T-cell (primary cell): Measurements from ENCODE around the gene OGDH. TPM values are rescaled to one million over a fixed set of nuclear protein-coding genes. Genes with fewer than 3 reads are reported as not detected.

ENCODE experiments used
- ATAC-seq, 4 experiments: fragments of 200-7000 bp in 3 of 4; fragments of 150-1000 bp in 1 of 4; cut with Tn5 transposase; replicated peaks in 1 of 4; 1 replicate in 3 of 4; 2 replicates in 1 of 4; pipeline ENCODE4 v1.10.0; 2021; ENCODE audit warnings: moderate library complexity in 3 of 4, mild to moderate bottlenecking in 2 of 4, moderate number of reproducible peaks in 1 of 4
- CTCF ChIA-PET, 2 donors: fragments of 300-600 bp; sonication (Branson Sonifier 250); formaldehyde crosslinking; loops; one replicate each; lab custom pipeline; 2022; ENCODE audit warnings: antibody characterized with exemption in 2 of 2; lab: Charles Lee
- POLR2A ChIA-PET, 2 donors: fragments of 300-600 bp; sonication (Branson Sonifier 250); formaldehyde crosslinking; loops; one replicate each; lab custom pipeline; 2022; ENCODE audit warnings: antibody characterized with exemption in 2 of 2; lab: Charles Lee
- DNase-seq, 35 experiments: peaks; one replicate each; pipeline versions ENCODE4 v3.0.0 to v3.0.0-alpha.2; 2013 to 2023
- H3K27ac ChIP-seq: one replicate; pipeline ENCODE4 v1.5.1; 2013; ENCODE audit warnings: low read length
- H3K27me3 ChIP-seq, 2 experiments: replicated peaks in 1 of 2; 1 replicate in 1 of 2; 2 replicates in 1 of 2; pipeline versions ENCODE4 v1.6.1 to v1.7.0; 2013; ENCODE audit warnings: low read length in 1 of 2, mixed read lengths in 1 of 2; ENCODE audit not compliant: control insufficient read depth in 2 of 2, insufficient read depth in 2 of 2; ENCODE audit errors: extremely low read depth in 1 of 2
- H3K36me3 ChIP-seq, 2 donors: 1 replicate in 1 of 2; 2 replicates in 1 of 2; pipeline versions ENCODE4 v1.6.1 to v1.7.0; 2013; ENCODE audit warnings: low read length in 1 of 2; ENCODE audit not compliant: control insufficient read depth in 2 of 2, insufficient read depth in 1 of 2; ENCODE audit errors: extremely low read depth in 1 of 2
- H3K4me1 ChIP-seq, 2 experiments: 1 replicate in 1 of 2; 2 replicates in 1 of 2; pipeline versions ENCODE4 v1.6.1 to v1.7.0; 2013; ENCODE audit warnings: low read length in 2 of 2, mixed read lengths in 1 of 2; ENCODE audit not compliant: insufficient read depth in 2 of 2, control insufficient read depth in 1 of 2; ENCODE audit errors: extremely low read depth in 1 of 2
- H3K4me3 ChIP-seq, 2 donors: 1 replicate in 1 of 2; 2 replicates in 1 of 2; pipeline versions ENCODE4 v1.5.1 to v1.7.0; 2013; ENCODE audit warnings: mild to moderate bottlenecking in 2 of 2, low read length in 1 of 2, moderate library complexity in 1 of 2; ENCODE audit not compliant: control insufficient read depth in 1 of 2; ENCODE audit errors: extremely low read depth in 1 of 2
- H3K9me3 ChIP-seq: 2 replicates; pipeline ENCODE4 v1.7.0; 2013
- H3K27ac Mint-ChIP-seq, 2 donors: one replicate each; pipeline ENCODE4 v1.8.0; 2020 to 2021; ENCODE audit warnings: mild to moderate bottlenecking in 2 of 2, mixed read lengths in 2 of 2
- H3K27me3 Mint-ChIP-seq, 2 donors: one replicate each; pipeline ENCODE4 v1.8.0; 2021 to 2022; ENCODE audit warnings: mixed read lengths in 2 of 2
- H3K36me3 Mint-ChIP-seq: one replicate; pipeline ENCODE4 v1.8.0; 2021; ENCODE audit warnings: mixed read lengths
- H3K4me1 Mint-ChIP-seq, 3 donors: one replicate each; pipeline ENCODE4 v1.8.0; 2020 to 2022; ENCODE audit warnings: mixed read lengths in 3 of 3, mild to moderate bottlenecking in 1 of 3
- H3K4me3 Mint-ChIP-seq, 3 donors: one replicate each; pipeline ENCODE4 v1.8.0; 2020 to 2022; ENCODE audit warnings: mild to moderate bottlenecking in 3 of 3, mixed read lengths in 3 of 3, moderate library complexity in 3 of 3
- H3K9me3 Mint-ChIP-seq, 3 donors: one replicate each; pipeline ENCODE4 v1.8.0; 2020 to 2022; ENCODE audit warnings: mixed read lengths in 3 of 3
- WGBS: methylation state at CpG from one replicate; pipeline ENCODE4 v1.1.5; 2013; ENCODE audit warnings: missing lambda C conversion rate; ENCODE audit not compliant: insufficient coverage; 5-methylcytosine and 5-hydroxymethylcytosine counted together
- total RNA-seq, 35 experiments: library from RNA in 6 of 35; stranded (reverse) in 6 of 35; fragments of 120-200 nt in 1 of 35; gene quantifications; one replicate each; pipeline versions ENCODE4 v1.2.1 to v1.2.4 and lab custom pipeline; 2013 to 2026

Gene OGDH
- total RNA-seq, 5 donors from 2014 or later (not counting 1 experiment from before 2014, with no cell fraction given) = 58.9 to 113 (median 108) TPM

DNA sequence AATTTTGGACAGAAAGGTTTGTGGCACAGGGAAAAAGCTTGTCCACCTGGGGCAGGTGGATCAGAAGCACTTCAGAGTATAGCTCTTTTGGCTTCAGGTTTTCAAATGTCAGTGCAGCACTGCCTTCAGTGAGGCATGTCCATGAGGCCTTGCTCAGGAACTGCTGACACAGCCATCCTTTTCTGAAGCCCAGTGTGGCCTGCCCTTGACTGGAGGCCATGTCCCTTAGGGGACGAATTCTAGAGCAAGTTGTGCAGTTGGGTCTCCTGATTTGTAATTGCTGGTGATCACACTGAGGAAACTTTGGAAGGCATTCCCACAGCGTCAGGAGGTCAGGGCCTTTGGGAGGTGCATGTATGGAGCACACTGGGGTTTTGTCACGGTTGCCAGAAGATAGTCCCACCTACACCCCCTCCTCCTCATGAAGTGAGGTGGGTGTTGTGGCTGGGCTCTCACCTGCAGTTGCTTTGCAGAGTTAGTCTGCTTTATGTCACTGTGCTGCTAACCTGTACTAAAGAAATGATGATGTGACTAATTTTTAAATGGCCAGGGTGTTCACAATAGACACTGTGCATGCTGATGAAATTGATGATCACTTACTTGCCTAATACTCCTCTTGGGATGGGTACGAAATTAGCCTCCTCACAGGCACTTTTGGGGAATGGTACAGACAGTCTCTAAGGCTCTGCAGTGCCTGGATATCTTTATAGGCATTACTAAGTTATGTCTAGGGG is 41.7 kb downstream of the OGDH start:
- CTCF ChIA-PET = no interaction called here
- H3K4me3 ChIP-seq = no peak overlapping the region
- POLR2A ChIA-PET = no interaction called here
- H3K4me1 Mint-ChIP-seq = peaks cover 5 to 10% (median 10%) of the 10 kb centered on the region in 3 donors
- H3K27me3 Mint-ChIP-seq = no peaks in the 10 kb centered on the region
- no peak overlapping the region for H3K27ac Mint-ChIP-seq
- H3K27me3 ChIP-seq = no peaks in the 10 kb centered on the region
- no peak overlapping the region for H3K4me3 Mint-ChIP-seq
- peaks cover 8 to 57% of the 10 kb centered on the region in 2 donors for H3K36me3 ChIP-seq
- DNase-seq (no peak), ATAC-seq (no peak)
- peaks cover 43% of the 10 kb centered on the region for H3K36me3 Mint-ChIP-seq
- H3K27ac ChIP-seq = no peak overlapping the region
- no peaks in the 10 kb centered on the region for H3K9me3 ChIP-seq
- no peaks in the 10 kb centered on the region for H3K9me3 Mint-ChIP-seq
- H3K4me1 ChIP-seq = no peaks in the 10 kb centered on the region
- WGBS = 100% methylated on average over 1 of the region's 4 CpGs

GRCh38 chr7:44650242-44650641 is 43.8 kb downstream of the OGDH start:
- Mint-ChIP-seq H3K27ac (no peak overlapping the region), H3K4me3 (no peak overlapping the region), H3K9me3 (no peaks in the 10 kb centered on the region), H3K4me1 (peaks cover 0 to 5% (median 2%) of the 10 kb centered on the region in 3 donors), H3K36me3 (peaks cover 53% of the 10 kb centered on the region), H3K27me3 (no peaks in the 10 kb centered on the region)
- no peak overlapping the region for H3K4me3 ChIP-seq
- no peaks in the 10 kb centered on the region for H3K27me3 ChIP-seq
- ChIA-PET CTCF (no interaction called here), POLR2A (no interaction called here)
- no peak for ATAC-seq
- H3K9me3 ChIP-seq = no peaks in the 10 kb centered on the region
- no peaks in the 10 kb centered on the region for H3K4me1 ChIP-seq
- no peak overlapping the region for H3K27ac ChIP-seq
- WGBS = 90% methylated on average over 2 of the region's 4 CpGs
- DNase-seq = no peak
- H3K36me3 ChIP-seq = peaks cover 8 to 60% of the 10 kb centered on the region in 2 donors

DNA sequence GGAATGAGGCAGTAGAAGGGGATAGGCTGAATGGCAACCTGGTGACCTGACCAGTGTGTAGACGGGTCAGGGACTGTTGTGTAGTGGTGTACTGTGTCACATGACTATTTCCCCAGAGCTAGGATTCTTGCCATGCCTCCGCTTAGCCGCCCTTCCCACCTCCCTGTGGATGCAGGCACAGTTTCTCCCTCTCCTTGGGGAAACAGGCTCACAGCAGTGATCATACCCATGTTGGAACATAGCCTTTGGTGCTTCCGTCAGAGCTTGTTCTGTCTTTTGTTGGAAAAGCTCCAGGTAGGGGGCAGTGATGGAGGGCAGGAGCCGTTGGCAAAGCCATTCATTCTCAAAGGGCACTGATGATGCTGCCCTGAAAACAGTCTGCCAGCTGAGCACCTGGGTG is 44.3 kb downstream of the OGDH start:
- ATAC-seq (no peak), DNase-seq (no peak)
- no peak overlapping the region for H3K4me3 ChIP-seq
- ChIA-PET CTCF (no interaction called here), POLR2A (no interaction called here)
- 89% methylated on average over 3 of the region's 5 CpGs for WGBS
- H3K4me3 Mint-ChIP-seq = no peak overlapping the region
- no peaks in the 10 kb centered on the region for H3K27me3 Mint-ChIP-seq
- H3K36me3 ChIP-seq = peaks cover 8 to 56% of the 10 kb centered on the region in 2 donors
- no peak overlapping the region for H3K27ac ChIP-seq
- H3K4me1 ChIP-seq = no peaks in the 10 kb centered on the region
- no peak overlapping the region for H3K27ac Mint-ChIP-seq
- H3K4me1 Mint-ChIP-seq = peaks cover 0 to 5% (median 2%) of the 10 kb centered on the region in 3 donors
- no peaks in the 10 kb centered on the region for H3K9me3 ChIP-seq
- peaks cover 51% of the 10 kb centered on the region for H3K36me3 Mint-ChIP-seq
- H3K27me3 ChIP-seq = no peaks in the 10 kb centered on the region
- H3K9me3 Mint-ChIP-seq = no peaks in the 10 kb centered on the region

GRCh38 chr7:44652535-44652934 is 46.1 kb downstream of the OGDH start:
- ChIA-PET POLR2A (interaction anchor here in 1 of 2 donors (0.7 kb wide), 1 partner anchor 57 kb away, joined by 4 read pairs; no protein-coding TSS in a partner anchor), CTCF (no interaction called here)
- H3K36me3 ChIP-seq = peaks cover 8 to 56% of the 10 kb centered on the region in 2 donors
- no peak overlapping the region for H3K27ac ChIP-seq
- no peak overlapping the region for H3K27ac Mint-ChIP-seq
- H3K9me3 ChIP-seq = no peaks in the 10 kb centered on the region
- no peaks in the 10 kb centered on the region for H3K4me1 ChIP-seq
- H3K27me3 ChIP-seq = no peaks in the 10 kb centered on the region
- ATAC-seq (no peak), DNase-seq (no peak)
- H3K4me1 Mint-ChIP-seq = peaks cover 0 to 2% (median 2%) of the 10 kb centered on the region in 3 donors
- no peaks in the 10 kb centered on the region for H3K9me3 Mint-ChIP-seq
- peaks cover 59% of the 10 kb centered on the region for H3K36me3 Mint-ChIP-seq
- H3K4me3 Mint-ChIP-seq = no peak overlapping the region
- H3K4me3 ChIP-seq = no peak overlapping the region
- no peaks in the 10 kb centered on the region for H3K27me3 Mint-ChIP-seq
- 100% methylated on average over 3 of the region's 5 CpGs for WGBS

GRCh38 chr7:44654255-44654796 is 47.9 kb downstream of the OGDH start:
- Histone ChIP-seq H3K9me3 (no peaks in the 10 kb centered on the region), H3K4me3 (no peak overlapping the region), H3K27ac (no peak overlapping the region), H3K36me3 (peaks cover 8 to 43% of the 10 kb centered on the region in 2 donors), H3K27me3 (no peaks in the 10 kb centered on the region), H3K4me1 (no peaks in the 10 kb centered on the region)
- CTCF ChIA-PET = interaction anchor here in 1 of 2 donors (0.5 kb wide), 1 partner anchor 219 kb away, joined by 4 read pairs; no protein-coding TSS in a partner anchor
- peaks cover 62% of the 10 kb centered on the region for H3K36me3 Mint-ChIP-seq
- ATAC-seq = no peak
- H3K9me3 Mint-ChIP-seq = peaks cover 0 to 3% (median 0%) of the 10 kb centered on the region in 3 donors
- no peak overlapping the region for H3K4me3 Mint-ChIP-seq
- H3K27me3 Mint-ChIP-seq = no peaks in the 10 kb centered on the region
- POLR2A ChIA-PET = interaction anchor here in 1 of 2 donors (0.6 to 1.1 kb wide), 3 partner anchors 13 to 31 kb away, joined by 3 to 7 read pairs (median 3); no protein-coding TSS in a partner anchor
- peaks cover 0 to 4% (median 0%) of the 10 kb centered on the region in 3 donors for H3K4me1 Mint-ChIP-seq
- peak overlapping the region in 1 of 2 donors; percentile 21 for H3K27ac Mint-ChIP-seq
- WGBS = 91% methylated on average over 7 of the region's 11 CpGs
- no peak for DNase-seq

DNA sequence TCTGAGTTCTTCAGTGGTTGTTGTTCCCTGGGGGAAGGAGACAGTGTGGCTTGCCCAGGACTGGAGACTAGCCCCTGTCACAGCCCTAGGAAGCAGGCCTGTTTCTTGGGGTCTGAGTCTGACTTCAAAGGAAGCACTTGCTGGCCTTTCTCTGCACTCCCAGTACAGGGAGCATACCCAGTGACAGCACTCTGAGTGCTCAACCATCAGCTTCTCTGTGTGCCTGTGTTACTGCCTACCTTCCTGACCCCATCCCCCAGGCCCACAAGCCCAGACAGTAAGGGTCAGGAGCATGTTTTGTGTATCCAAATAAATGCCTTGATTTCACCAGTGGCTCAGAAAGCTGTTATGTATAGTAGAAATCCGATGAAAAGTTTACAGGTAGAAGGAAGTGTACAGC is 48.9 kb downstream of the OGDH start:
- peaks cover 0 to 9% (median 4%) of the 10 kb centered on the region in 3 donors for H3K4me1 Mint-ChIP-seq
- H3K27ac Mint-ChIP-seq = peak overlapping the region in 1 of 2 donors; percentile 62
- Histone ChIP-seq H3K27me3 (no peaks in the 10 kb centered on the region), H3K36me3 (peaks cover 6 to 33% of the 10 kb centered on the region in 2 donors), H3K4me1 (no peaks in the 10 kb centered on the region), H3K27ac (no peak overlapping the region), H3K4me3 (no peak overlapping the region), H3K9me3 (no peaks in the 10 kb centered on the region)
- ATAC-seq = no peak
- H3K36me3 Mint-ChIP-seq = peaks cover 65% of the 10 kb centered on the region
- H3K4me3 Mint-ChIP-seq = no peak overlapping the region
- WGBS = no CpG with 5 or more reads among the region's 1 CpG
- ChIA-PET CTCF (no interaction called here), POLR2A (no interaction called here)
- no peaks in the 10 kb centered on the region for H3K27me3 Mint-ChIP-seq
- DNase-seq = no peak
- peaks cover 0 to 5% (median 0%) of the 10 kb centered on the region in 3 donors for H3K9me3 Mint-ChIP-seq
